ENCODE measurements around the gene CNPY2. TPM values are rescaled to one million over a fixed set of nuclear protein-coding genes. Genes with fewer than 3 reads are reported as not detected.
"Not testable (repeated sequence)": the region's sequence is repeated elsewhere in the genome, so short reads cannot be mapped to it uniquely, and the experiment has no call there.

The CNPY2 gene
- total RNA-seq, 2 donors from 2014 or later, result 183 to 198 TPM

GRCh38 chr12:56326126-56326525 lies 10.3 kb upstream of the CNPY2 start:
- no peak overlapping the region for H3K4me3 Mint-ChIP-seq
- no peaks in the 10 kb centered on the region for H3K9me3 Mint-ChIP-seq
- H3K9me3 ChIP-seq (ENCODE audit: control insufficient read depth, low read length), result no peaks in the 10 kb centered on the region
- H3K9ac ChIP-seq (ENCODE audit: extremely low read depth, low read length, poor library complexity, severe bottlenecking), result no peak overlapping the region
- H3K36me3 ChIP-seq (ENCODE audit: control insufficient read depth, insufficient read depth, low read length), result peaks cover 15% of the 10 kb centered on the region
- H3K27ac Mint-ChIP-seq, result no peak overlapping the region
- H3K27ac ChIP-seq (ENCODE audit: low read depth, low read length), result no peak overlapping the region
- DNase-seq, result no peak
- peaks cover 38% of the 10 kb centered on the region for H3K36me3 Mint-ChIP-seq (ENCODE audit: low read depth)
- no peaks in the 10 kb centered on the region for H3K27me3 Mint-ChIP-seq (ENCODE audit: insufficient read depth)
- 91 to 94% methylated on average over 6 to 8 of the region's 8 CpGs for WGBS, 2 experiments (ENCODE audit: insufficient coverage in 1 of 2, insufficient read length in 1 of 2)
- no peaks in the 10 kb centered on the region for H3K27me3 ChIP-seq (ENCODE audit: control insufficient read depth, insufficient read depth, low read length, poor library complexity, severe bottlenecking)
- TF ChIP-seq CTCF (conservative IDR thresholded peaks at IDR 0.05), result no peak
- peaks cover 3% of the 10 kb centered on the region for H3K4me1 Mint-ChIP-seq
- H3K4me3 ChIP-seq (ENCODE audit: low read length), result no peak overlapping the region
- H3K4me1 ChIP-seq (ENCODE audit: control insufficient read depth, insufficient read depth, low read length), result no peaks in the 10 kb centered on the region

- 90 to 94% methylated on average over 2 to 6 of the region's 6 CpGs for WGBS, 2 experiments (ENCODE audit: insufficient coverage in 1 of 2, insufficient read length in 1 of 2)
- Histone ChIP-seq H3K9ac (ENCODE audit: extremely low read depth, low read length, poor library complexity, severe bottlenecking) (no peak overlapping the region), H3K27me3 (ENCODE audit: control insufficient read depth, insufficient read depth, low read length, poor library complexity, severe bottlenecking) (no peaks in the 10 kb centered on the region), H3K4me3 (ENCODE audit: low read length) (no peak overlapping the region), H3K9me3 (ENCODE audit: control insufficient read depth, low read length) (no peaks in the 10 kb centered on the region), H3K27ac (ENCODE audit: low read depth, low read length) (no peak overlapping the region), H3K36me3 (ENCODE audit: control insufficient read depth, insufficient read depth, low read length) (peaks cover 18% of the 10 kb centered on the region), H3K4me1 (ENCODE audit: control insufficient read depth, insufficient read depth, low read length) (no peaks in the 10 kb centered on the region)
- Mint-ChIP-seq H3K4me1 (peaks cover 3% of the 10 kb centered on the region), H3K27me3 (ENCODE audit: insufficient read depth) (no peaks in the 10 kb centered on the region), H3K9me3 (no peaks in the 10 kb centered on the region), H3K36me3 (ENCODE audit: low read depth) (peaks cover 42% of the 10 kb centered on the region), H3K4me3 (no peak overlapping the region), H3K27ac (no peak overlapping the region)
- DNase-seq, result no peak
- TF ChIP-seq CTCF (conservative IDR thresholded peaks at IDR 0.05), result no peak
Observed at GRCh38 chr12:56324206-56324605, 8.4 kb upstream of the CNPY2 start.

- not testable (repeated sequence) for H3K27me3 ChIP-seq (ENCODE audit: control insufficient read depth, insufficient read depth, low read length, poor library complexity, severe bottlenecking); H3K27me3 Mint-ChIP-seq (ENCODE audit: insufficient read depth); H3K4me3 ChIP-seq (ENCODE audit: low read length); H3K4me3 Mint-ChIP-seq; H3K9ac ChIP-seq (ENCODE audit: extremely low read depth, low read length, poor library complexity, severe bottlenecking); H3K4me1 Mint-ChIP-seq; H3K27ac Mint-ChIP-seq; H3K9me3 Mint-ChIP-seq; DNase-seq; H3K9me3 ChIP-seq (ENCODE audit: control insufficient read depth, low read length); H3K27ac ChIP-seq (ENCODE audit: low read depth, low read length); H3K4me1 ChIP-seq (ENCODE audit: control insufficient read depth, insufficient read depth, low read length)
- 90 to 97% methylated on average over 3 to 8 of the region's 8 CpGs for WGBS, 2 experiments (ENCODE audit: insufficient coverage in 1 of 2, insufficient read length in 1 of 2)
- peaks cover 18% of the 10 kb centered on the region for H3K36me3 ChIP-seq (ENCODE audit: control insufficient read depth, insufficient read depth, low read length)
- H3K36me3 Mint-ChIP-seq (ENCODE audit: low read depth), result peaks cover 43% of the 10 kb centered on the region
Observed at GRCh38 chr12:56321610-56322009, 5.8 kb upstream of the CNPY2 start.

GRCh38 chr12:56321027-56321426 lies 5.2 kb upstream of the CNPY2 start:
- H3K36me3 ChIP-seq (ENCODE audit: control insufficient read depth, insufficient read depth, low read length), result peaks cover 18% of the 10 kb centered on the region
- Mint-ChIP-seq H3K27ac (no peak overlapping the region), H3K4me1 (no peaks in the 10 kb centered on the region), H3K27me3 (ENCODE audit: insufficient read depth) (no peaks in the 10 kb centered on the region), H3K4me3 (no peak overlapping the region), H3K9me3 (no peaks in the 10 kb centered on the region), H3K36me3 (ENCODE audit: low read depth) (peaks cover 38% of the 10 kb centered on the region)
- H3K27ac ChIP-seq (ENCODE audit: low read depth, low read length), result no peak overlapping the region
- no peaks in the 10 kb centered on the region for H3K9me3 ChIP-seq (ENCODE audit: control insufficient read depth, low read length)
- H3K4me1 ChIP-seq (ENCODE audit: control insufficient read depth, insufficient read depth, low read length), result no peaks in the 10 kb centered on the region
- no peaks in the 10 kb centered on the region for H3K27me3 ChIP-seq (ENCODE audit: control insufficient read depth, insufficient read depth, low read length, poor library complexity, severe bottlenecking)
- TF ChIP-seq CTCF (conservative IDR thresholded peaks at IDR 0.05), result no peak
- no peak overlapping the region for H3K9ac ChIP-seq (ENCODE audit: extremely low read depth, low read length, poor library complexity, severe bottlenecking)
- H3K4me3 ChIP-seq (ENCODE audit: low read length), result no peak overlapping the region
- WGBS, 2 experiments (ENCODE audit: insufficient coverage in 1 of 2, insufficient read length in 1 of 2), result 83 to 92% methylated on average over 1 to 2 of the region's 2 CpGs
- DNase-seq, result no peak
